T-helper 1 cell (primary cell): ENCODE results near the gene RAI2.
A peak's percentile ranks its signal among the peaks of the same experiment; 100 is the strongest.
"Not testable (repeated sequence)": the region's sequence is repeated elsewhere in the genome, so short reads cannot be mapped to it uniquely, and the experiment has no call there.

Experiments used
- DNase-seq, 5 donors: peaks; one replicate each; pipeline ENCODE4 v3.0.0-alpha.2; 2012 to 2020

RAI2 gene

GRCh38 chrX:17828171-17828570, 32.9 kb downstream of the RAI2 start:
- no peak for DNase-seq

GRCh38 chrX:17826609-17827496, 34.2 kb downstream of the RAI2 start:
- DNase-seq: no peak

GRCh38 chrX:17824980-17825379, 36.1 kb downstream of the RAI2 start:
- DNase-seq: no peak

GRCh38 chrX:17822351-17822750, 38.7 kb downstream of the RAI2 start:
- no peak for DNase-seq

GRCh38 chrX:17820100-17820499, 41.0 kb downstream of the RAI2 start:
- no peak for DNase-seq

GRCh38 chrX:17818726-17819125, 42.4 kb downstream of the RAI2 start:
- DNase-seq: no peak

- DNase-seq: no peak
These were observed 43.8 kb downstream of the RAI2 start for GRCh38 chrX:17817251-17817650.

GRCh38 chrX:17814557-17814956, 46.5 kb downstream of the RAI2 start:
- DNase-seq: no peak

GRCh38 chrX:17814059-17814458, 47.0 kb downstream of the RAI2 start:
- no peak for DNase-seq

GRCh38 chrX:17813277-17813676, 47.8 kb downstream of the RAI2 start:
- DNase-seq: no peak

- no peak for DNase-seq
These were observed 48.3 kb downstream of the RAI2 start for GRCh38 chrX:17812763-17813162.

- DNase-seq: no peak
These were observed 51.1 kb downstream of the RAI2 start for GRCh38 chrX:17809984-17810383.

- DNase-seq: no peak
These were observed 51.8 kb downstream of the RAI2 start for GRCh38 chrX:17809273-17809672.

- no peak for DNase-seq
These were observed 56.0 kb downstream of the RAI2 start for GRCh38 chrX:17805120-17805519.

- DNase-seq: no peak
These were observed 57.6 kb downstream of the RAI2 start for GRCh38 chrX:17803449-17803848.

GRCh38 chrX:17802756-17803155, 58.3 kb downstream of the RAI2 start:
- DNase-seq: no peak

GRCh38 chrX:17801431-17801830, 59.7 kb downstream of the RAI2 start:
- no peak for DNase-seq

- DNase-seq: no peak
These were observed 62.2 kb downstream of the RAI2 start for GRCh38 chrX:17798921-17799320.

- DNase-seq: no peak
These were observed 68.3 kb downstream of the RAI2 start for GRCh38 chrX:17792826-17793225.

- DNase-seq: no peak
These were observed 72.0 kb downstream of the RAI2 start for GRCh38 chrX:17788956-17789562.

- peak in 3 of 5 donors; percentile 7 to 14 (median 9) for DNase-seq
These were observed 72.7 kb downstream of the RAI2 start for GRCh38 chrX:17788439-17788838.

- DNase-seq: no peak
These were observed 73.5 kb downstream of the RAI2 start for GRCh38 chrX:17787557-17787956.

- DNase-seq: not testable (repeated sequence)
These were observed 74.3 kb downstream of the RAI2 start for GRCh38 chrX:17786554-17787347.

- DNase-seq: no peak
These were observed 81.7 kb downstream of the RAI2 start for GRCh38 chrX:17779434-17779833.
